Endothelial cell of umbilical vein (primary cell): Measurements from ENCODE around the gene FMC1. TPM values are rescaled to one million over a fixed set of nuclear protein-coding genes. Genes with fewer than 3 reads are reported as not detected.

Experiments
- BruUV-seq: library from RNA; stranded (reverse); fragments of 400-500 nt; replicated peaks from 2 replicates; lab custom pipeline; 2021; lab: Mats Ljungman, UMichigan
- CTCF ChIA-PET: fragments of 300-600, 350-600 bp; sonication (Branson Sonifier 250); formaldehyde crosslinking; loops from one replicate; lab custom pipeline; 2021; ENCODE audit warnings: antibody characterized with exemption, inconsistent platforms; lab: Charles Lee
- POLR2A ChIA-PET: fragments of 300-600, 350-600 bp; sonication (Branson Sonifier 250); formaldehyde crosslinking; loops from one replicate; lab custom pipeline; 2021; ENCODE audit warnings: antibody characterized with exemption, inconsistent platforms; lab: Charles Lee
- DNase-seq: peaks from one replicate; pipeline ENCODE4 v3.0.0-alpha.2; 2011; ENCODE audit warnings: low read depth, low spot score
- FAIRE-seq: peaks from 2 replicates; lab custom pipeline; 2011; peaks lifted over from hg19 to GRCh38; lab: Jason Lieb, UNC
- H2AFZ ChIP-seq: 2 replicates; pipeline ENCODE4 v1.6.0; 2012; ENCODE audit warnings: low read depth, low read length, control low read depth, inconsistent platforms
- H3K27ac ChIP-seq: 2 replicates; pipeline ENCODE4 v1.5.1; 2011; ENCODE audit warnings: low read depth, mild to moderate bottlenecking, control low read depth, low read length, moderate library complexity; ENCODE audit not compliant: insufficient read depth
- H3K27me3 ChIP-seq, 2 experiments: 2 replicates each; pipeline versions ENCODE4 v1.6.0 to v1.6.1; 2011; ENCODE audit warnings: low read length in 2 of 2, mixed read lengths in 1 of 2; ENCODE audit not compliant: control insufficient read depth in 2 of 2, insufficient read depth in 2 of 2
- H3K36me3 ChIP-seq, 2 experiments: 2 replicates in 1 of 2; 3 replicates in 1 of 2; pipeline ENCODE4 v1.5.1; 2011; ENCODE audit warnings: low read length in 2 of 2, mild to moderate bottlenecking in 1 of 2, moderate library complexity in 1 of 2; ENCODE audit not compliant: control insufficient read depth in 2 of 2, insufficient read depth in 2 of 2; ENCODE audit errors: extremely low read depth in 1 of 2
- H3K4me1 ChIP-seq: 3 replicates; pipeline ENCODE4 v1.5.1; 2011; ENCODE audit warnings: mild to moderate bottlenecking, low read length; ENCODE audit not compliant: control insufficient read depth, insufficient read depth; ENCODE audit errors: extremely low read depth
- H3K4me2 ChIP-seq: 2 replicates; pipeline ENCODE4 v1.6.1; 2011; ENCODE audit warnings: low read length, control low read depth, mixed read lengths; ENCODE audit not compliant: insufficient read depth
- H3K4me3 ChIP-seq, 3 experiments: fragments of 200-600 bp in 1 of 3; sonication (generic), shearing (Covaris generic) in 1 of 3; replicated peaks in 1 of 3; 2 replicates each; pipeline ENCODE4 v1.5.1; 2011 to 2016; ENCODE audit warnings: control low read depth in 3 of 3, low read length in 3 of 3, mild to moderate bottlenecking in 2 of 3, inconsistent platforms in 1 of 3, low read depth in 1 of 3, moderate library complexity in 1 of 3; ENCODE audit not compliant: insufficient read depth in 1 of 3
- H3K79me2 ChIP-seq: 2 replicates; pipeline ENCODE4 v1.6.0; 2012; ENCODE audit warnings: low read length, inconsistent platforms; ENCODE audit not compliant: control insufficient read depth, insufficient read depth
- H3K9ac ChIP-seq: replicated peaks from 2 replicates; pipeline ENCODE3; 2011; ENCODE audit warnings: low read length, control low read depth; ENCODE audit not compliant: insufficient read depth; ENCODE audit errors: extremely low read depth
- H3K9me1 ChIP-seq: replicated peaks from 3 replicates; pipeline ENCODE4 v1.6.0; 2011; ENCODE audit warnings: mild to moderate bottlenecking, low read length; ENCODE audit not compliant: control insufficient read depth, insufficient read depth; ENCODE audit errors: extremely low read depth
- H3K9me3 ChIP-seq: replicated peaks from 2 replicates; pipeline ENCODE4 v1.5.1; 2012; ENCODE audit warnings: low read length, inconsistent platforms; ENCODE audit not compliant: control insufficient read depth, insufficient read depth
- H4K20me1 ChIP-seq: replicated peaks from 2 replicates; pipeline ENCODE3; 2011; ENCODE audit warnings: mild to moderate bottlenecking, low read length; ENCODE audit not compliant: control insufficient read depth, insufficient read depth; ENCODE audit errors: extremely low read depth
- EZH2 ChIP-seq: IDR thresholded peaks from 2 replicates; pipeline ENCODE4 v1.6.1; 2012; ENCODE audit warnings: borderline replicate concordance, low read depth, mild to moderate bottlenecking, moderate library complexity, low read length, inconsistent platforms; ENCODE audit not compliant: severe bottlenecking
- FOS ChIP-seq: IDR thresholded peaks from 2 replicates; pipeline ENCODE4 v1.6.1; 2011; ENCODE audit warnings: mild to moderate bottlenecking, low read length, moderate library complexity, borderline replicate concordance; ENCODE audit not compliant: insufficient read depth
- GATA2 ChIP-seq: IDR thresholded peaks from 2 replicates; pipeline ENCODE4 v1.7.0; 2011; ENCODE audit warnings: low read depth, mild to moderate bottlenecking, moderate library complexity, mixed read lengths, low read length; ENCODE audit not compliant: insufficient read length, insufficient read depth
- JUN ChIP-seq: IDR thresholded peaks from 2 replicates; pipeline ENCODE4 v1.6.1; 2011; ENCODE audit warnings: borderline replicate concordance, low read depth; ENCODE audit not compliant: insufficient read length, insufficient read depth
- MYC ChIP-seq: IDR thresholded peaks from one replicate; pipeline ENCODE4 v1.6.1; 2011; ENCODE audit warnings: mild to moderate bottlenecking, low read depth, low read length
- POLR2A ChIP-seq: IDR thresholded peaks from 2 replicates; pipeline ENCODE4 v1.6.1; 2012; ENCODE audit warnings: low read depth, mild to moderate bottlenecking, control low read depth, low read length
- POLR2AphosphoS5 ChIP-seq: IDR thresholded peaks from 2 replicates; pipeline ENCODE4 v1.6.1; 2012; ENCODE audit warnings: low read depth, mild to moderate bottlenecking, control low read depth, low read length, moderate library complexity; ENCODE audit not compliant: insufficient read depth
- dilution Hi-C: fragments of 300-500 bp; cut with MboI; formaldehyde crosslinking; loops from one replicate; pipeline ENCODE4 v1.15.0; 2019; ENCODE audit warnings: low sequenced_read_pairs; ENCODE audit not compliant: extremely low pct_ligation_motif_present
- intact Hi-C: fragments of 100-400 bp; cut with micrococcal nuclease; formaldehyde crosslinking; loops from one replicate; pipeline ENCODE4 v1.10.0; 2022
- polyA plus RNA-seq, 4 experiments: library from polyadenylated mRNA; depleted of rRNA in 3 of 4; stranded (reverse) in 3 of 4; unstranded in 1 of 4; fragments of >200 nt; gene quantifications; 2 replicates each; pipeline versions ENCODE4 v1.2.1 to v1.2.3, GENCODE V29; 2011 to 2012; ENCODE audit warnings: missing spikeins in 1 of 4
- total RNA-seq: library from RNA; stranded (reverse); gene quantifications from 2 replicates; pipeline ENCODE4 v1.2.3, GENCODE V29; 2021
- TF ChIP-seq, protein P1 (sequence below): IDR thresholded peaks from 2 replicates; pipeline ENCODE4 v1.6.1; 2011; ENCODE audit not compliant: insufficient read depth, insufficient read length
- TF ChIP-seq, protein P2 (sequence below), 2 donors: IDR thresholded peaks; 1 replicate in 1 of 2; 2 replicates in 1 of 2; pipeline ENCODE4 v1.5.1; 2011; ENCODE audit warnings: low read length in 2 of 2, mild to moderate bottlenecking in 2 of 2, moderate library complexity in 2 of 2, control low read depth in 1 of 2, inconsistent platforms in 1 of 2, low read depth in 1 of 2; ENCODE audit not compliant: insufficient read depth in 1 of 2; ENCODE audit errors: extremely low read depth in 1 of 2

FMC1 gene
- total and polyA plus RNA-seq, 2 donors (not counting 3 experiments of a cell fraction or from before 2014, with no cell fraction given), result 10.7 to 23.5 TPM

DNA sequence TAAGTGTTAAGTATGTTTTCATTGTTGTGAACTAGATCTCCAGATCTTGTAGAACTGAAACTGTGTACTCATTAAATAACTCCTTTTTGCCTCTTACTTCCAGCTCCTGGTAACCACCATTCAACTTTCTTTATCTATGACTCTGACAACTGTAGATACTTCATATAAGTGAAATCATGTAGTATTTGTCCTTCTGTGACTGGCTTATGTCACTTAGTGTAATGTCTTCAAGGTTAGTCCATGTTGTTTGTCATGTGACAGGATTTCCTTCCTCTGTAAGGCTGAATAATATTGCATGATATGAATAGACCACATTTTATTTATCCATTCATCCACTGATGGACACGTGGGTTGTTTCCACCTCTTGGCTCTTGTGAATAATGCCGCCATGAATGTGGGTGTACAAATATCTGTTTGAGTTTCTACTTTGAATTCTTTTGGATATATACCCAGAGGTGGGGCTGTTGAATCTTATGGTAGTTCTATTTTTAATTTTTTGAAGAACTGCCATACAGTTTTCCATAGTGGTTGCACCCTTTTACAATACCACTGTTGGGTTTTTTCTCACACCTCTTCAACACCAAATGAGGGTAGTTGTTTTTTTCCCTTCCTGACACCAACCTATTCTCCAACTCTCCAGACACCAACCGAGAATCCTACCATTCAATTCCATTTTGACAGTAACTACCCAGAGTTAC lies 10.7 kb upstream of the FMC1 start:
- no peak overlapping the region for H2AFZ ChIP-seq
- BruUV-seq, result no TSS peak
- H3K9me1 ChIP-seq, result no peaks in the 10 kb centered on the region
- no peaks in the 10 kb centered on the region for H3K36me3 ChIP-seq
- TF ChIP-seq, protein P1, sequence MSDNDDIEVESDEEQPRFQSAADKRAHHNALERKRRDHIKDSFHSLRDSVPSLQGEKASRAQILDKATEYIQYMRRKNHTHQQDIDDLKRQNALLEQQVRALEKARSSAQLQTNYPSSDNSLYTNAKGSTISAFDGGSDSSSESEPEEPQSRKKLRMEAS, result no peak
- TF ChIP-seq GATA2 (no peak), JUN (no peak), EZH2 (no peak), FOS (no peak), MYC (no peak), POLR2AphosphoS5 (no peak), POLR2A (no peak)
- TF ChIP-seq, protein P2, sequence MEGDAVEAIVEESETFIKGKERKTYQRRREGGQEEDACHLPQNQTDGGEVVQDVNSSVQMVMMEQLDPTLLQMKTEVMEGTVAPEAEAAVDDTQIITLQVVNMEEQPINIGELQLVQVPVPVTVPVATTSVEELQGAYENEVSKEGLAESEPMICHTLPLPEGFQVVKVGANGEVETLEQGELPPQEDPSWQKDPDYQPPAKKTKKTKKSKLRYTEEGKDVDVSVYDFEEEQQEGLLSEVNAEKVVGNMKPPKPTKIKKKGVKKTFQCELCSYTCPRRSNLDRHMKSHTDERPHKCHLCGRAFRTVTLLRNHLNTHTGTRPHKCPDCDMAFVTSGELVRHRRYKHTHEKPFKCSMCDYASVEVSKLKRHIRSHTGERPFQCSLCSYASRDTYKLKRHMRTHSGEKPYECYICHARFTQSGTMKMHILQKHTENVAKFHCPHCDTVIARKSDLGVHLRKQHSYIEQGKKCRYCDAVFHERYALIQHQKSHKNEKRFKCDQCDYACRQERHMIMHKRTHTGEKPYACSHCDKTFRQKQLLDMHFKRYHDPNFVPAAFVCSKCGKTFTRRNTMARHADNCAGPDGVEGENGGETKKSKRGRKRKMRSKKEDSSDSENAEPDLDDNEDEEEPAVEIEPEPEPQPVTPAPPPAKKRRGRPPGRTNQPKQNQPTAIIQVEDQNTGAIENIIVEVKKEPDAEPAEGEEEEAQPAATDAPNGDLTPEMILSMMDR (IDR thresholded peaks at IDR 0.05; ENCODE audit: extremely low read depth in 1 of 2, insufficient read depth in 1 of 2, low read depth in 1 of 2, low read length in 2 of 2), result no peak
- ChIA-PET CTCF (interaction anchor here (2.1 kb wide), 1 partner anchor 10 kb away, joined by 8 read pairs; no protein-coding TSS in a partner anchor), POLR2A (no interaction called here)
- H3K79me2 ChIP-seq, result no peaks in the 10 kb centered on the region
- H4K20me1 ChIP-seq, result no peaks in the 10 kb centered on the region
- no peak overlapping the region for H3K4me3 ChIP-seq
- H3K9ac ChIP-seq, result no peak overlapping the region
- FAIRE-seq (no peak), DNase-seq (no peak)
- H3K27ac ChIP-seq, result no peak overlapping the region
- dilution Hi-C loops, result no loop called here
- no peaks in the 10 kb centered on the region for H3K9me3 ChIP-seq
- H3K27me3 ChIP-seq, result no peaks in the 10 kb centered on the region
- intact Hi-C loops, result no loop called here
- H3K4me1 ChIP-seq, result no peaks in the 10 kb centered on the region
- H3K4me2 ChIP-seq, result no peak overlapping the region
